HG02884 (cell line): ENCODE measurements around the gene GCLC.
"Not testable (repeated sequence)": the region's sequence is repeated elsewhere in the genome, so short reads cannot be mapped to it uniquely, and the experiment has no call there.

Experiments
- ATAC-seq: cut with Tn5 transposase; IDR thresholded peaks from one replicate; pipeline ENCODE4 v1.9.1; 2021; ENCODE audit warnings: mild to moderate bottlenecking, moderate library complexity; ENCODE audit not compliant: unreplicated experiment

GCLC gene

GRCh38 chr6:53564401-53565065 lies 19.6 kb upstream of the GCLC start:
- no peak for ATAC-seq

DNA sequence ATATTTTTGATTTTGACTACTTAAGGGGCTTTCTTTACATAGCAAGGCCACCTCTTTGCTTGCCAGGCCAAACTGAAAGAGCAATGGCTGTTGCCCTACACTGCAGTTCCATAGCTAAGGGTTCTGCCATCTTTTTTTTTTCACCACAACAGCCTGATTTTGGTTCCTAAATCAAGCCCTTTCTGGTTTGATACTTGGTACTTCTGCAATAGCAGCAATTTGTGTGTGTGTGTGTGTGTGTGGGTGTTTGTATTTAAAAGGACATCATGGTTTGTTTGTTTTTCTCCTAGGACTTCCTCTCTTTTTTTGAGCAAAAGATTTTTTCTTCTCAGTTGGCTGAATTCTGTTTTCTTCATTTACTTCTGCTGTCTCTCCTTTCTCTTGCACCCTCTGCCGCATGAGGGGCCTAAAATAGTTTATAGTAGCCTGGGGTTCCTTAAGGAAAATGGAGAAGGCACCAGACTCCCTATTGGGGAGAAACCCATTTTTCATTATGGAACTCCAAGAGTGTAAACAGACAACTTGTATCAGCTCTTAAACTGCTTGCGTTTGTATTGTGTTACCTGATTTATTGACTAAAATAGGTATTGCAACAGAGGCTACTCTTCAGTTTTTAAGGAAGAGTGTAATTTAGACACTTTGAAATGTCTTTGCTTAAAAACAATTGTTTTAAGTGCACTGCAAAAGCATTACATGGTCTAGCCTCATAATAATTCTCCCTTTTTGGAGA lies 12.2 kb upstream of the GCLC start:
- ATAC-seq: no peak

- not testable (repeated sequence) for ATAC-seq
Measured at GRCh38 chr6:53553600-53553999, 8.7 kb upstream of the GCLC start.

- ATAC-seq: not testable (repeated sequence)
Measured at GRCh38 chr6:53551681-53552080, 6.8 kb upstream of the GCLC start.

DNA sequence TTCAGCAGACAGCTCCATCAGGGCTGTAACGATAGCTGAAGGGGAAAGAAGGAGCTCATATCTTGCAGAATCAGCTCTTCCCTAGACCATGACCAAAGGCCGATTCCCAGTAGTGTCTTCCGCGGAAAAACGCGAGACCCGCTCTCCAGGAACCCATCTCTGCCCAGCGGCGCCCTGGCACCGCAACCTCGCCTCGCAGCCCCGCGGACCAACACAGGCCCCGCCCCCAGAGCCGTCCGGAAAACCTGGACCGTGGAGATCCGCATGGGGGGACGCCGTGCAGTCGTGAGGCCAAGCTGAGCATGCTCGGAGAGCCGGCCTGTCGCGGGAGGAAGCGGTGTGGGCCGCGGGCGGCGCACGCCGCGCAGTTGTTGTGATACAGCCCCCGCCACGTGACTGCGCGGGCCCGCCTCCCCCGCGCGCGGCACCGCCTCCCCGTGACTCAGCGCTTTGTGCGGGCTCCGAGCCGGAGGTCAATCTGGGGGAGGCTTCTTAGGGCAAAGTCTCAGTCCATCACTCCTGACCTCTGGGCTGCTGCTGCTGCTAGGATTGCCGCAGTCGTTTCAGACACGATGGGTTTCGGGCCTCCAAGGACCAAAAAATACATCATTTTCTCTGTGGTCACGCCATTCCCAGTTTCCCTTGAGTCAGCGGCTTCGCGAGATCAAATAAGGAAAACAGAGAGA lies 3.1 kb upstream of the GCLC start:
- ATAC-seq: peak; percentile 69

DNA sequence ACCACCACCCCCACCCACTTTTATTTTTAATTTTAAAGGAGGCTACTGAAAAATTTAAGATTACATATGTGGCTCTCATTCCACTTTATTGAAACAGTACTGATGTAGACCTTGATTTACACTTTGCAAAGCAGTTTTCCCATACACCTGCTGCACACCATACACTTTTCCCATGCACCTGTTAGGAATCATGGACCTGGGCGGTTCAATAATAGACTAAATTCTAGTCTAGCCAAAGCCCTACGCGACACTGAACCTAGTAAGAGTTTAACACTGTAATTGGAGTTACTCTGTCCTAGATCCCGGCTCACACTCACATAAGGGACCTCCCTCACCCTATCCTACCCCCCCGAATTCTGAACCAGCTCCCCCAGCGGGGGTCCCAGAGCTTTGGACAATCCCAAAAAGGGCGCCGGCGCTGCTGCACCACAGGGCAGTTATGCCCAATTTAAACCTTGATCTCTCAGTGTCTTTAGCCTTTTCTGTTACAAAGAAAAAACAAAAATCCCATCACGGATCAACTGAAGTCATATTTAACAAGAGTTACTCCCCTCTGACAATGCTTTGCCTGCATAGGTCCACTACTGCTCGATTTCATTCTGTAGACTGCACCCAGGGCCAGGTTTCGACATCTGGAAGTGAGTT lies 2.4 kb upstream of the GCLC start:
- peak; percentile 14 for ATAC-seq

DNA sequence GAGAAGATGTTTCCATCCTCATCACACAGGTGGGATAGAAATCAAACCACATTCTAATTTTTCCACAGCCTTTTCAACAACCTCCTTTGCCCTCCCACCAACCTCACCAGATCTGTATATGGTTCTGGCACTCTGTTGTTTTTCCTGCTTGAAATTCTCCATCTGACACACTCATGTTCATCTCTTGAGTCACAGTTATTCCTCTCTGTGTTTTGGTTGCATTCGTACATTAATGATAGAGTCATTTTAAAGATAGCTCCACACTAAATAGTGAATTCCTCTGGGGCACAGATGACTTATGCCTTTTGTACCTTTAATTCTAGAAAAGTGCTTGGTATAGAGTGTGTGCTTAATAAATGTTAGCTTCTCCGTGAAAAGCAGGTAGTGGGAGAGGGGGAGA lies 1.4 kb upstream of the GCLC start:
- ATAC-seq: no peak

GRCh38 chr6:53544217-53544469 lies 758 bp downstream of the GCLC start:
- no peak for ATAC-seq

GRCh38 chr6:53543359-53544216 lies 1.3 kb downstream of the GCLC start:
- ATAC-seq: no peak

- no peak for ATAC-seq
Measured at GRCh38 chr6:53541900-53542299, 3.0 kb downstream of the GCLC start.

DNA sequence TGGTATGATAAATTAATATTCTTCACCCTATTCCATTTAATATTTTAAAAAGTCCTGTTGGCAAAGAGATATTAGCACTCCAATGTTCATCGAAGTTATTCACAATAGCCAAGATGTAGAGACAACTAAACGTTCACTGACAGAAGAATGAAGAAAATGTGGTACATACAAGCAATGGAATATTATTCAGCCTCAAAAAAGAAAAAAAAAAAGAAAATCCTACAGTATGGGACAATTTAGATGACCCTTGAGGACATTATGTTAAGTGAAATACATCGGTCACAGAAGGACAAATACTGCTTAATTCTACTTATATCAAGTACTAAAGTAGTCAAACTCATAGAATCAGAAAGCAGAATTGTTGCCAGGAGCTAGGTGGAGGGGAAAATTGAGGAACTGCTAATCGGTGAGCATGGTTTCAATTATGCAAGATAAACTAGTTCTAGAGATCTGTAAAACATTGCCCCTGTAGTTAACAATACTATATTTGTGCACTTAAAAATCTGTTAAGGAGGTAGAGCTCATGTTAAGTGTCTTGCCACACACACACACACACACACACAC lies 4.7 kb downstream of the GCLC start:
- ATAC-seq: no peak

DNA sequence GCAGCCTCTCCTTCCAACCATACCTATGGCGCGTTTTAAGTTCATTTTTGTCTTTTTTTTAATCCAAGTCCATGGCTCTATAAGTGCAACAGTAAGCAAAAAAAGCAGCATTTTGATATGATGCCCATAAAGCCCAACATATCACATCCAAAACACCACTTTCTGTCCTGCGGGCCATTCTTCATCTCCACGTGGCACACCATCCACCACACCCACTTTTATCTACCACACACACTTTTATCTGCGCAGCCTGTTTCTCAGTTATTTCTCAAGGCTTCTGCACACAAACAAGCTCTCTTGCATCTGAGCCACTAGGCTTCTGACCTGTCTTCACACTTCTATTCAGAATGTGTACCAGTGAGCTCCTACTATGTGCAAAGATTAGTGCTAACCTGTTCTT lies 5.3 kb downstream of the GCLC start:
- ATAC-seq: no peak

DNA sequence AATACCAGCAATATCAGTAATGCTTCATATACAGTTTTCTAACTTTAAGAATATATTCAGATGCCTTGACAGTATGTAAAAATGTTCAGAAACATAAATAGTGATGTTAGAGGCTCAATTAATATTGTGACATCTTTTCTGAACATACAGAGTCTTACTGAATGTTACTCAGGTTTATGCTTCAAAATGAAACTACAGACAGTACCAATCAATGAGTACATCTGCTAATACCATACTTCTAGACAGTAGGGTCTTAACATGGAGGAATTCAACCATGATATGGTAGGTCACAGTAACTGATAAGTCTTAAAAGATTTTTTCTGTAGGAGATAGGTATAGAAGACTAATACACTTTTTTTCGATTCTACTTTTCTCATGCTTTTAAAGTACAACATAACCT lies 8.3 kb downstream of the GCLC start:
- ATAC-seq: no peak

GRCh38 chr6:53532942-53533341 lies 12.0 kb downstream of the GCLC start:
- no peak for ATAC-seq

- ATAC-seq: peak; percentile 63
Measured at GRCh38 chr6:53532061-53532797, 12.7 kb downstream of the GCLC start.

DNA sequence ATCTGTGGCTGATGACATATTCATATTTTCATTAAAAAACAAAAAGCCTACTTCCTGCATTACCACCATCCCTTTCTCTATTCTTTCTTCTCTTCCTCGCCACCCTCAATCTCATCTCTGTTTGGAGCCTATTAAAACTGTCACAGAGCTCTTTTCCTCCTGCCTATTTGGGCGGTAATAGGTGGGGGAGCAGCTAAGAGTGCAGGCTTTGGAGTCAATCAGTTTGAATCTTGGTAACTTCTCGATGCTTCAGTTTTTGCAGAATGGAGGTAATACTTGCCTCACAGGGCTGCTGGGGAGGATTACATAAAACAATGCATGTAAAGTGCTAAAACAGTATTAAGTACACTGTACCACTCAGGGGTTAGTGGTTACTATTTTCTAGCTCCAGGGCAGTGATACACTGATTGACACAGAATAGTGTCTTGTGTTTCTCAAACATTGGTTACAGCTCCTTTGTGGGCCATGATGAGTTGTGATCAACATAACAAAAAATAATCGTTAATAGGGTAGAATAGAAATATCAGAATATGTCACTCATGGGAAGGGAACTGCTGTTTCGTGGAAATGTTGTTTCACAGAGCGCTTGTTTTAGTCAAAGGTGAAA lies 14.0 kb downstream of the GCLC start:
- ATAC-seq: no peak

DNA sequence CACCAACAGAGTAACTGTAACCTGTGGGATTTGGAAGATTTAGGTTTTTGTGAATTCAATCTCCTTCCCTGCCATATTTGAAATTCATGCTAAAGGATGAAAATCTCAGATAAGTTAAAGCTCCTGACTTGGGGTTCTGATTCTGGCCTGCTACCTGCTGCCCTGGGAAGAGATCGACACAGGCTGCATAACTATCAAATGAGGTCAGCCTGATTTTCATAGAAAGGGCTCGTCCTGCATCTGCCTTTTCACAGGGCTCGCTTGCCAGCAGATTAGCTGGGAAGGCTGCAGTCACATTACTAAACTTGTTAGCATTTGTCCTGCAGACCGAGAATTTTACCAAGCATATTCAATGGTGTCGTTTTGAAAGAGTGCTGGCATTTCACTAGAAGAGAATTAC lies 14.6 kb downstream of the GCLC start:
- no peak for ATAC-seq

GRCh38 chr6:53529324-53530036 lies 15.4 kb downstream of the GCLC start:
- no peak for ATAC-seq

DNA sequence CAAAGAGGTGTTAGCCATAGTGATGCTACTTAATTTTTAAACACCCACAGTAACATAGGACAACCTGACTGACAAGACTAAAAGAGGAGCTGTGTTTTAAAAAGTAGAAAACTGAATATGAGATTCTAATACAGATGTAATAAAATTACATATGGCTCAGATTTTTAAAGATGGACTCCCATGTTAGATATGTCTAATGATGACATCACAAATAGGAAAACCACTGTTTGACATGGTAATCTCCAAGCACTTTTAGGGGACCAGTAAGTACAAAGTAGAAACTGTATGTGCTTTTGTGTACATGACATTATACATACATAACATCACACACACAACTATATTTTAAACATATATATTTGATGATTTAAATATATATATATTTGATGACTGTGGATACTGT lies 16.8 kb downstream of the GCLC start:
- ATAC-seq: no peak
